Mesendoderm (in vitro differentiated cells): ENCODE results near the gene AGAP1.

Experiments
- DNase-seq: peaks from one replicate; pipeline ENCODE4 v3.0.0; 2013
- H2AK5ac ChIP-seq: 2 replicates; pipeline ENCODE4 v1.6.1; 2013; ENCODE audit warnings: low read length, inconsistent platforms
- H2BK120ac ChIP-seq: 2 replicates; pipeline ENCODE4 v1.6.1; 2013; ENCODE audit warnings: low read depth, mild to moderate bottlenecking, low read length, moderate library complexity, mixed read lengths
- H2BK15ac ChIP-seq: replicated peaks from 2 replicates; pipeline ENCODE4 v1.6.1; 2013; ENCODE audit warnings: low read depth, mild to moderate bottlenecking, moderate library complexity
- H2BK5ac ChIP-seq: 2 replicates; pipeline ENCODE4 v1.6.1; 2013; ENCODE audit warnings: low read length, inconsistent platforms
- H3K18ac ChIP-seq: 2 replicates; pipeline ENCODE4 v1.6.1; 2013; ENCODE audit warnings: mild to moderate bottlenecking, low read length, mixed read lengths
- H3K23ac ChIP-seq: one replicate; pipeline ENCODE4 v1.6.1; 2013; ENCODE audit warnings: low read length
- H3K27ac ChIP-seq: 2 replicates; pipeline ENCODE4 v1.5.1; 2013; ENCODE audit warnings: low read depth, mild to moderate bottlenecking, inconsistent platforms, low read length, moderate library complexity
- H3K27me3 ChIP-seq: 2 replicates; pipeline ENCODE4 v1.6.1; 2013; ENCODE audit warnings: low read length, control low read depth, mild to moderate bottlenecking, inconsistent platforms; ENCODE audit not compliant: insufficient read depth, poor library complexity
- H3K36me3 ChIP-seq: 2 replicates; pipeline ENCODE4 v1.6.1; 2013; ENCODE audit warnings: low read length, inconsistent platforms; ENCODE audit not compliant: control insufficient read depth, insufficient read depth
- H3K4ac ChIP-seq: one replicate; pipeline ENCODE4 v1.6.1; 2013; ENCODE audit warnings: low read depth, mild to moderate bottlenecking, low read length, moderate library complexity
- H3K4me1 ChIP-seq: 2 replicates; pipeline ENCODE4 v1.6.1; 2013; ENCODE audit warnings: low read depth, low read length, inconsistent platforms; ENCODE audit not compliant: control insufficient read depth
- H3K4me2 ChIP-seq: 2 replicates; pipeline ENCODE4 v1.6.1; 2013; ENCODE audit warnings: low read length
- H3K4me3 ChIP-seq: 2 replicates; pipeline ENCODE4 v1.5.1; 2013; ENCODE audit warnings: mild to moderate bottlenecking, low read length
- H3K56ac ChIP-seq: one replicate; pipeline ENCODE4 v1.6.1; 2013; ENCODE audit warnings: low read length
- H3K79me1 ChIP-seq: 2 replicates; pipeline ENCODE4 v1.6.1; 2013; ENCODE audit warnings: low read length, inconsistent platforms
- H3K79me2 ChIP-seq: 2 replicates; pipeline ENCODE4 v1.6.1; 2013; ENCODE audit warnings: mild to moderate bottlenecking, low read length; ENCODE audit not compliant: control insufficient read depth, insufficient read depth
- H3K9ac ChIP-seq: 2 replicates; pipeline ENCODE4 v1.6.1; 2013; ENCODE audit warnings: low read length, inconsistent platforms
- H4K5ac ChIP-seq: one replicate; pipeline ENCODE4 v1.6.1; 2013; ENCODE audit warnings: low read length
- H4K8ac ChIP-seq: one replicate; pipeline ENCODE4 v1.6.1; 2013; ENCODE audit warnings: low read depth, mild to moderate bottlenecking, control low read depth, low read length, moderate library complexity
- WGBS: extraction: QIAGEN DNeasy Blood & Tissue Kit; methylation state at CpG from one replicate; pipeline ENCODE4 v1.1.7; 2013; ENCODE audit warnings: low lambda C conversion rate, missing lambda C conversion rate; ENCODE audit not compliant: insufficient coverage; ENCODE audit errors: extremely low coverage; 5-methylcytosine and 5-hydroxymethylcytosine counted together

The AGAP1 gene

GRCh38 chr2:235560345-235560744 lies 66.5 kb downstream of the AGAP1 start:
- Histone ChIP-seq H3K23ac (no peak overlapping the region), H3K4me3 (no peak overlapping the region), H4K8ac (no peak overlapping the region), H2BK120ac (no peak overlapping the region), H3K4me2 (no peak overlapping the region), H3K4me1 (peaks cover 5% of the 10 kb centered on the region), H3K36me3 (no peaks in the 10 kb centered on the region), H2BK15ac (no peak overlapping the region), H3K27ac (no peak overlapping the region), H3K27me3 (no peaks in the 10 kb centered on the region), H4K5ac (no peak overlapping the region), H3K9ac (no peak overlapping the region), H3K79me2 (peaks cover 62% of the 10 kb centered on the region), H2BK5ac (no peak overlapping the region), H2AK5ac (no peak overlapping the region), H3K4ac (no peak overlapping the region), H3K56ac (no peak overlapping the region), H3K79me1 (peaks cover 38% of the 10 kb centered on the region), H3K18ac (no peak overlapping the region)
- DNase-seq = no peak
- WGBS = no CpG with 5 or more reads among the region's 6 CpGs

DNA sequence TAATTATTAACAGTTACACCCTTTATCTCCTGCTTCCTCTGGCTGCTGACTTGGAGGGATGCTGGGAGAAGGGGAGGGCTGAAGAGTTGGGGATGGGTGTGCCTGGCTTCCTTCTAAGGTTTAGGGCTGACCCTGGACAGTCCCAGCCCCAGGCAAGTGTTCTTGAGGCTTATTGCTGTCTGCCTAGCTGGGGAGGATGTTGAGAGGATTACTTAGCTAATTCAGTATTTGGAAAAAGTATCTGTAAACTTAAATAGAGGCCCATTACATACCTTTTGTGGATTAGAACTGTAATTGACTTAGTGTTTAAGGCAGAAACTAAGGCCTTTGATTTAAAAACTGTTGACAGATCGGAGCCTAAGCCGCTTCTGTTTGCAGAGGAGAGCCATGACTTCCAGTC lies 67.6 kb downstream of the AGAP1 start:
- no peaks in the 10 kb centered on the region for H3K36me3 ChIP-seq
- H2BK5ac ChIP-seq = no peak overlapping the region
- H3K18ac ChIP-seq = no peak overlapping the region
- no peak overlapping the region for H4K8ac ChIP-seq
- H3K79me2 ChIP-seq = peaks cover 56% of the 10 kb centered on the region
- H3K79me1 ChIP-seq = peaks cover 31% of the 10 kb centered on the region
- H2BK15ac ChIP-seq = no peak overlapping the region
- H2BK120ac ChIP-seq = no peak overlapping the region
- no peak overlapping the region for H3K23ac ChIP-seq
- H3K4me3 ChIP-seq = no peak overlapping the region
- no peak overlapping the region for H4K5ac ChIP-seq
- no peak overlapping the region for H3K27ac ChIP-seq
- no peaks in the 10 kb centered on the region for H3K27me3 ChIP-seq
- H3K56ac ChIP-seq = no peak overlapping the region
- no peak for DNase-seq
- WGBS = no CpG with 5 or more reads among the region's 2 CpGs
- no peak overlapping the region for H3K9ac ChIP-seq
- no peak overlapping the region for H3K4ac ChIP-seq
- H2AK5ac ChIP-seq = no peak overlapping the region
- peaks cover 5% of the 10 kb centered on the region for H3K4me1 ChIP-seq
- no peak overlapping the region for H3K4me2 ChIP-seq

DNA sequence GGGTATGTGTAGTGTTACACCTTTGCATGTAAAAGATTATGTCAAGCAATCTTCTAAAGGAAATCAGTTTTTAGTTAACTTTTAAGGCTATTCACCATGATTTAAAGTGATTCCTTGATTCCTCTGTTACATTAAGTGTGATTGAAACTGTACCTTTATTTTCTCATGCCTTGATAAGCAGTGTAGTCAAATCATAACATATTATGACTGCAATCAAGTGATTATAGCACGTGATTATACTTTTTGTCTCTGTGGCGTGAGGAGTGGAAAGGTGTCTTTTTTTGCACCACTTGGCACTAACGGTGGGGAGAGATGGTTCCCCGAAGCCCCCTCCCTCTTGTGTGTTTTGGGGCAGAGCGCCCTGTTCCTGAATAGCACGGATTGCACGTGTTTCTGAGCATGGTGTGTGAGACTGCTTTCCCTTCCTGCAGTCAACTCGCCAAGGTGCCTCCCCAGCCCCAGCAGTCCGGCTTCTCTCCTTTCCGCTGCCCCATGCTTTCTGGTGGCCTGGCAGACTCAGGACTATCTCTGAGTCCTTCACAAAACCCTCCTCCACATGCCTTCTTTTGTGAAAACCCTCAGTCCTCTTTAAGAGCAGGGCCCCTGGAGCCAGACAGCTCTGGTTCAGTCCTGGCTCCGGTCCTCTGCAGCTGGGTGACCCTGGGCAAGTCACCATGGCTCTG lies 68.4 kb downstream of the AGAP1 start:
- H3K23ac ChIP-seq = no peak overlapping the region
- no peak overlapping the region for H2BK5ac ChIP-seq
- H3K18ac ChIP-seq = no peak overlapping the region
- H3K4me1 ChIP-seq = peaks cover 5% of the 10 kb centered on the region
- no peak overlapping the region for H3K4ac ChIP-seq
- no peak overlapping the region for H3K56ac ChIP-seq
- H4K8ac ChIP-seq = no peak overlapping the region
- no peak overlapping the region for H4K5ac ChIP-seq
- H3K79me2 ChIP-seq = peaks cover 56% of the 10 kb centered on the region
- peaks cover 30% of the 10 kb centered on the region for H3K79me1 ChIP-seq
- no peak overlapping the region for H3K9ac ChIP-seq
- H3K4me2 ChIP-seq = no peak overlapping the region
- no peak for DNase-seq
- H3K27ac ChIP-seq = no peak overlapping the region
- no peak overlapping the region for H3K4me3 ChIP-seq
- H2BK15ac ChIP-seq = no peak overlapping the region
- no CpG with 5 or more reads among the region's 11 CpGs for WGBS
- no peaks in the 10 kb centered on the region for H3K36me3 ChIP-seq
- H3K27me3 ChIP-seq = no peaks in the 10 kb centered on the region
- no peak overlapping the region for H2AK5ac ChIP-seq
- no peak overlapping the region for H2BK120ac ChIP-seq

- Histone ChIP-seq H3K79me2 (peaks cover 52% of the 10 kb centered on the region), H3K9ac (no peak overlapping the region), H3K4ac (no peak overlapping the region), H3K18ac (no peak overlapping the region), H3K56ac (no peak overlapping the region), H2BK15ac (no peak overlapping the region), H3K36me3 (no peaks in the 10 kb centered on the region), H3K4me1 (peaks cover 5% of the 10 kb centered on the region), H3K23ac (no peak overlapping the region), H3K4me2 (no peak overlapping the region), H3K27me3 (no peaks in the 10 kb centered on the region), H2BK120ac (no peak overlapping the region), H4K5ac (no peak overlapping the region), H3K79me1 (peaks cover 28% of the 10 kb centered on the region), H2AK5ac (no peak overlapping the region), H3K27ac (no peak overlapping the region), H2BK5ac (no peak overlapping the region), H3K4me3 (no peak overlapping the region), H4K8ac (no peak overlapping the region)
- no peak for DNase-seq
- WGBS = no CpG with 5 or more reads among the region's 13 CpGs
Measured at GRCh38 chr2:235563056-235563910, 69.4 kb downstream of the AGAP1 start.

- Histone ChIP-seq H3K79me1 (peaks cover 31% of the 10 kb centered on the region), H3K4ac (no peak overlapping the region), H3K18ac (no peak overlapping the region), H3K23ac (no peak overlapping the region), H2BK15ac (no peak overlapping the region), H3K4me1 (peaks cover 5% of the 10 kb centered on the region), H2AK5ac (no peak overlapping the region), H4K5ac (no peak overlapping the region), H4K8ac (no peak overlapping the region), H3K27me3 (no peaks in the 10 kb centered on the region), H3K36me3 (no peaks in the 10 kb centered on the region), H3K56ac (no peak overlapping the region), H3K27ac (no peak overlapping the region), H3K79me2 (peaks cover 50% of the 10 kb centered on the region), H2BK5ac (no peak overlapping the region), H3K9ac (no peak overlapping the region), H3K4me3 (no peak overlapping the region), H3K4me2 (no peak overlapping the region), H2BK120ac (no peak overlapping the region)
- no CpG with 5 or more reads among the region's 6 CpGs for WGBS
- no peak for DNase-seq
Measured at GRCh38 chr2:235564066-235564465, 70.2 kb downstream of the AGAP1 start.
